ENCODE results near the gene TTLL11. TPM values are rescaled to one million over a fixed set of nuclear protein-coding genes. Genes with fewer than 3 reads are reported as not detected.

Gene TTLL11
- total and polyA plus RNA-seq, 2 experiments from 2014 or later: 0.57 to 1.4 TPM

DNA sequence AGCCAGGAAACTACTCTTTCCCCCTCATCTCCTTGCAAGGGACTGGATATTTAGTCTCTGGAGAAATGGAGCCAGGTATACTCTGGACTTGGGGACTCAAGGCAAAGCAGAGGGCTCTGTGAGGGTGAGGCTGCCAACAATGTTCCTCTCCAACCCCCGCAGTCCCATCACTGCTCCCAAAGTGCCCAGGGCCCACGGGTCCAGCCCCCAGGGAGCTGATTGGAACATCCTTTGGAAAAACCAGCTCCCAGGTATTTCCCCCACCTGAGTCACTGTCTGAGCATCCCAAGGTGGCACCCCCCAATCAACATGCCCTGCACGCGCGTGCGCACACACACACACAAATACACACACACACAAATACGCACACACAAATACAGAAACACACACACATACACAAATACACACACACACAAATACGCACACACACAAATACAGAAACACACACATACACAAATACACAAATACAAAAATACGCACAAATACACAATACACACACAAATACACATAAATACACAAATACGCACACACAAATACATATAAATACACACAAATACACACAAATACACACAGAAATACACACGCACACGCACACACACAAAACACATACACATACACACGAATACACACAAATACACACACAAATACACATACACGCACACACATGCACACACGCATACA is 304.3 kb downstream of the TTLL11 start:
- H3K4me2 ChIP-seq: no peak overlapping the region
- Mint-ChIP-seq H3K27me3 (ENCODE audit: insufficient read depth, low read depth, poor library complexity) (peaks cover 12% of the 10 kb centered on the region), H3K9me3 (peaks cover 11% of the 10 kb centered on the region; the same call in 2 of the 3 replicates), H3K4me1 (peaks cover 31% of the 10 kb centered on the region), H3K36me3 (ENCODE audit: low read depth) (no peaks in the 10 kb centered on the region; the same call in 1 of the 3 replicates), H3K27ac (peak overlapping the region; percentile 4; the same call in 1 of the 2 replicates), H3K4me3 (no peak overlapping the region)
- no peak; the same call in 2 of the 3 replicates for ATAC-seq
- peaks cover 18% of the 10 kb centered on the region for H3K4me1 ChIP-seq (ENCODE audit: insufficient read depth)
- no peak overlapping the region for H3K4me3 ChIP-seq
- H3K79me2 ChIP-seq (replicated peaks; ENCODE audit: insufficient read depth): no peaks in the 10 kb centered on the region
- H2AFZ ChIP-seq: no peak overlapping the region
- H3F3A ChIP-seq (replicated peaks; ENCODE audit: low read depth): no peaks in the 10 kb centered on the region
- no peaks in the 10 kb centered on the region for H4K20me1 ChIP-seq (replicated peaks; ENCODE audit: insufficient read depth)
- no peaks in the 10 kb centered on the region for H3K27me3 ChIP-seq (ENCODE audit: insufficient read depth)
- H3K27ac ChIP-seq (ENCODE audit: low read depth): no peak overlapping the region
- no peak for DNase-seq (ENCODE audit: low spot score)
- TF ChIP-seq POLR2AphosphoS5 (IDR thresholded peaks at IDR 0.05; ENCODE audit: low read depth): no peak
- TF ChIP-seq, protein P1, sequence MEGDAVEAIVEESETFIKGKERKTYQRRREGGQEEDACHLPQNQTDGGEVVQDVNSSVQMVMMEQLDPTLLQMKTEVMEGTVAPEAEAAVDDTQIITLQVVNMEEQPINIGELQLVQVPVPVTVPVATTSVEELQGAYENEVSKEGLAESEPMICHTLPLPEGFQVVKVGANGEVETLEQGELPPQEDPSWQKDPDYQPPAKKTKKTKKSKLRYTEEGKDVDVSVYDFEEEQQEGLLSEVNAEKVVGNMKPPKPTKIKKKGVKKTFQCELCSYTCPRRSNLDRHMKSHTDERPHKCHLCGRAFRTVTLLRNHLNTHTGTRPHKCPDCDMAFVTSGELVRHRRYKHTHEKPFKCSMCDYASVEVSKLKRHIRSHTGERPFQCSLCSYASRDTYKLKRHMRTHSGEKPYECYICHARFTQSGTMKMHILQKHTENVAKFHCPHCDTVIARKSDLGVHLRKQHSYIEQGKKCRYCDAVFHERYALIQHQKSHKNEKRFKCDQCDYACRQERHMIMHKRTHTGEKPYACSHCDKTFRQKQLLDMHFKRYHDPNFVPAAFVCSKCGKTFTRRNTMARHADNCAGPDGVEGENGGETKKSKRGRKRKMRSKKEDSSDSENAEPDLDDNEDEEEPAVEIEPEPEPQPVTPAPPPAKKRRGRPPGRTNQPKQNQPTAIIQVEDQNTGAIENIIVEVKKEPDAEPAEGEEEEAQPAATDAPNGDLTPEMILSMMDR (conservative IDR thresholded peaks at IDR 0.05; ENCODE audit: low read depth in 2 of 2): no peak
- TF ChIP-seq, protein P2, sequence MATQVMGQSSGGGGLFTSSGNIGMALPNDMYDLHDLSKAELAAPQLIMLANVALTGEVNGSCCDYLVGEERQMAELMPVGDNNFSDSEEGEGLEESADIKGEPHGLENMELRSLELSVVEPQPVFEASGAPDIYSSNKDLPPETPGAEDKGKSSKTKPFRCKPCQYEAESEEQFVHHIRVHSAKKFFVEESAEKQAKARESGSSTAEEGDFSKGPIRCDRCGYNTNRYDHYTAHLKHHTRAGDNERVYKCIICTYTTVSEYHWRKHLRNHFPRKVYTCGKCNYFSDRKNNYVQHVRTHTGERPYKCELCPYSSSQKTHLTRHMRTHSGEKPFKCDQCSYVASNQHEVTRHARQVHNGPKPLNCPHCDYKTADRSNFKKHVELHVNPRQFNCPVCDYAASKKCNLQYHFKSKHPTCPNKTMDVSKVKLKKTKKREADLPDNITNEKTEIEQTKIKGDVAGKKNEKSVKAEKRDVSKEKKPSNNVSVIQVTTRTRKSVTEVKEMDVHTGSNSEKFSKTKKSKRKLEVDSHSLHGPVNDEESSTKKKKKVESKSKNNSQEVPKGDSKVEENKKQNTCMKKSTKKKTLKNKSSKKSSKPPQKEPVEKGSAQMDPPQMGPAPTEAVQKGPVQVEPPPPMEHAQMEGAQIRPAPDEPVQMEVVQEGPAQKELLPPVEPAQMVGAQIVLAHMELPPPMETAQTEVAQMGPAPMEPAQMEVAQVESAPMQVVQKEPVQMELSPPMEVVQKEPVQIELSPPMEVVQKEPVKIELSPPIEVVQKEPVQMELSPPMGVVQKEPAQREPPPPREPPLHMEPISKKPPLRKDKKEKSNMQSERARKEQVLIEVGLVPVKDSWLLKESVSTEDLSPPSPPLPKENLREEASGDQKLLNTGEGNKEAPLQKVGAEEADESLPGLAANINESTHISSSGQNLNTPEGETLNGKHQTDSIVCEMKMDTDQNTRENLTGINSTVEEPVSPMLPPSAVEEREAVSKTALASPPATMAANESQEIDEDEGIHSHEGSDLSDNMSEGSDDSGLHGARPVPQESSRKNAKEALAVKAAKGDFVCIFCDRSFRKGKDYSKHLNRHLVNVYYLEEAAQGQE (IDR thresholded peaks at IDR 0.05; ENCODE audit: unreplicated experiment): no peak
- no peaks in the 10 kb centered on the region for H3K9me2 ChIP-seq (ENCODE audit: insufficient read depth)
- H3K36me3 ChIP-seq (ENCODE audit: insufficient read depth): no peaks in the 10 kb centered on the region

DNA sequence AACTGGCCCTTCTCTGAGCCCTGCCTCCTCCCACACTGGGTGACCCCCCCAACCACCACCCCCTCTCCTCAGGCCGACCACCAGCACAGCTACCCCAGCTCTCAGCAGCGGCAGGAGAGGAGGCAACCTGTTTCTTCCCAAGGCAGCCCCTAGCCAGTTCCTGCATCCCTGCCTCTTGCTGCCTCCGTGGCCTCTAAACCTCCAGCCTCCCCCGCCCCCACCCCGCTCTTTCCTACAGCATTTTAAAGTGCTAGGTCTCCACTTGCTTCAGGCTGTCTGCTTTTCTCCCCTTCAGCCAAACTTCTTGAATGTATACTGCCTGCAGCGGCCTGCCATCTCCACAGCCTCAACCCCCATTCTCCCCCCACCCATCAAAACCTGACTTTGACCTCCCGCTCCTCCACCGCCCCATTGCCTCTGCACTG is 306.1 kb downstream of the TTLL11 start:
- H3K27ac Mint-ChIP-seq: peak overlapping the region; percentile 88
- no peak for TF ChIP-seq CREB1 (CRISPR knock-in tag; IDR thresholded peaks at IDR 0.05; ENCODE audit: low read depth)
- no peak for TF ChIP-seq ETS1 (IDR thresholded peaks at IDR 0.05)
- TF ChIP-seq EZH2 (IDR thresholded peaks at IDR 0.05; ENCODE audit: low read depth, unreplicated experiment): no peak
- no peak for TF ChIP-seq STAT1 (IDR thresholded peaks at IDR 0.05; ENCODE audit: unreplicated experiment)
- TF ChIP-seq, protein P3, sequence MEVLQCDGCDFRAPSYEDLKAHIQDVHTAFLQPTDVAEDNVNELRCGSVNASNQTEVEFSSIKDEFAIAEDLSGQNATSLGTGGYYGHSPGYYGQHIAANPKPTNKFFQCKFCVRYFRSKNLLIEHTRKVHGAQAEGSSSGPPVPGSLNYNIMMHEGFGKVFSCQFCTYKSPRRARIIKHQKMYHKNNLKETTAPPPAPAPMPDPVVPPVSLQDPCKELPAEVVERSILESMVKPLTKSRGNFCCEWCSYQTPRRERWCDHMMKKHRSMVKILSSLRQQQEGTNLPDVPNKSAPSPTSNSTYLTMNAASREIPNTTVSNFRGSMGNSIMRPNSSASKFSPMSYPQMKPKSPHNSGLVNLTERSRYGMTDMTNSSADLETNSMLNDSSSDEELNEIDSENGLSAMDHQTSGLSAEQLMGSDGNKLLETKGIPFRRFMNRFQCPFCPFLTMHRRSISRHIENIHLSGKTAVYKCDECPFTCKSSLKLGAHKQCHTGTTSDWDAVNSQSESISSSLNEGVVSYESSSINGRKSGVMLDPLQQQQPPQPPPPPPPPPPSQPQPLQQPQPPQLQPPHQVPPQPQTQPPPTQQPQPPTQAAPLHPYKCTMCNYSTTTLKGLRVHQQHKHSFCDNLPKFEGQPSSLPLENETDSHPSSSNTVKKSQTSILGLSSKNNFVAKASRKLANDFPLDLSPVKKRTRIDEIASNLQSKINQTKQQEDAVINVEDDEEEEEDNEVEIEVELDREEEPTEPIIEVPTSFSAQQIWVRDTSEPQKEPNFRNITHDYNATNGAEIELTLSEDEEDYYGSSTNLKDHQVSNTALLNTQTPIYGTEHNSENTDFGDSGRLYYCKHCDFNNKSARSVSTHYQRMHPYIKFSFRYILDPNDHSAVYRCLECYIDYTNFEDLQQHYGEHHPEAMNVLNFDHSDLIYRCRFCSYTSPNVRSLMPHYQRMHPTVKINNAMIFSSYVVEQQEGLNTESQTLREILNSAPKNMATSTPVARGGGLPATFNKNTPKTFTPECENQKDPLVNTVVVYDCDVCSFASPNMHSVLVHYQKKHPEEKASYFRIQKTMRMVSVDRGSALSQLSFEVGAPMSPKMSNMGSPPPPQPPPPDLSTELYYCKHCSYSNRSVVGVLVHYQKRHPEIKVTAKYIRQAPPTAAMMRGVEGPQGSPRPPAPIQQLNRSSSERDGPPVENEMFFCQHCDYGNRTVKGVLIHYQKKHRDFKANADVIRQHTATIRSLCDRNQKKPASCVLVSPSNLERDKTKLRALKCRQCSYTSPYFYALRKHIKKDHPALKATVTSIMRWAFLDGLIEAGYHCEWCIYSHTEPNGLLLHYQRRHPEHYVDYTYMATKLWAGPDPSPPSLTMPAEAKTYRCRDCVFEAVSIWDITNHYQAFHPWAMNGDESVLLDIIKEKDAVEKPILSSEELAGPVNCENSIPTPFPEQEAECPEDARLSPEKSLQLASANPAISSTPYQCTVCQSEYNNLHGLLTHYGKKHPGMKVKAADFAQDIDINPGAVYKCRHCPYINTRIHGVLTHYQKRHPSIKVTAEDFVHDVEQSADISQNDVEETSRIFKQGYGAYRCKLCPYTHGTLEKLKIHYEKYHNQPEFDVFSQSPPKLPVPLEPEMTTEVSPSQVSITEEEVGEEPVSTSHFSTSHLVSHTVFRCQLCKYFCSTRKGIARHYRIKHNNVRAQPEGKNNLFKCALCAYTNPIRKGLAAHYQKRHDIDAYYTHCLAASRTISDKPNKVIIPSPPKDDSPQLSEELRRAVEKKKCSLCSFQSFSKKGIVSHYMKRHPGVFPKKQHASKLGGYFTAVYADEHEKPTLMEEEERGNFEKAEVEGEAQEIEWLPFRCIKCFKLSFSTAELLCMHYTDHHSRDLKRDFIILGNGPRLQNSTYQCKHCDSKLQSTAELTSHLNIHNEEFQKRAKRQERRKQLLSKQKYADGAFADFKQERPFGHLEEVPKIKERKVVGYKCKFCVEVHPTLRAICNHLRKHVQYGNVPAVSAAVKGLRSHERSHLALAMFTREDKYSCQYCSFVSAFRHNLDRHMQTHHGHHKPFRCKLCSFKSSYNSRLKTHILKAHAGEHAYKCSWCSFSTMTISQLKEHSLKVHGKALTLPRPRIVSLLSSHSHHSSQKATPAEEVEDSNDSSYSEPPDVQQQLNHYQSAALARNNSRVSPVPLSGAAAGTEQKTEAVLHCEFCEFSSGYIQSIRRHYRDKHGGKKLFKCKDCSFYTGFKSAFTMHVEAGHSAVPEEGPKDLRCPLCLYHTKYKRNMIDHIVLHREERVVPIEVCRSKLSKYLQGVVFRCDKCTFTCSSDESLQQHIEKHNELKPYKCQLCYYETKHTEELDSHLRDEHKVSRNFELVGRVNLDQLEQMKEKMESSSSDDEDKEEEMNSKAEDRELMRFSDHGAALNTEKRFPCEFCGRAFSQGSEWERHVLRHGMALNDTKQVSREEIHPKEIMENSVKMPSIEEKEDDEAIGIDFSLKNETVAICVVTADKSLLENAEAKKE (CRISPR knock-in tag; IDR thresholded peaks at IDR 0.05): no peak

More for the DNA sequence above, 306.1 kb downstream of the TTLL11 start:
- H3K27me3 ChIP-seq (ENCODE audit: insufficient read depth): no peaks in the 10 kb centered on the region
- Mint-ChIP-seq H3K36me3 (ENCODE audit: low read depth) (peaks cover 3% of the 10 kb centered on the region), H3K4me3 (no peak overlapping the region), H3K4me1 (peaks cover 42% of the 10 kb centered on the region), H3K27me3 (ENCODE audit: insufficient read depth, low read depth, poor library complexity) (peaks cover 12% of the 10 kb centered on the region), H3K9me3 (peaks cover 11% of the 10 kb centered on the region; the same call in 2 of the 3 replicates)
- ATAC-seq: no peak
- H3K4me3 ChIP-seq: no peak overlapping the region
- DNase-seq (ENCODE audit: low spot score): no peak
- peaks cover 25% of the 10 kb centered on the region for H3K4me1 ChIP-seq (ENCODE audit: insufficient read depth)
- no peak overlapping the region for H3K27ac ChIP-seq (ENCODE audit: low read depth)
- H2AFZ ChIP-seq: no peak overlapping the region
- no peaks in the 10 kb centered on the region for H3K36me3 ChIP-seq (ENCODE audit: insufficient read depth)
- H3K4me2 ChIP-seq: no peak overlapping the region
- H3F3A ChIP-seq (replicated peaks; ENCODE audit: low read depth): no peaks in the 10 kb centered on the region
- H3K9me2 ChIP-seq (ENCODE audit: insufficient read depth): no peaks in the 10 kb centered on the region
- H3K79me2 ChIP-seq (replicated peaks; ENCODE audit: insufficient read depth): no peaks in the 10 kb centered on the region
- H4K20me1 ChIP-seq (replicated peaks; ENCODE audit: insufficient read depth): no peaks in the 10 kb centered on the region
